NT2/D1 (cell line): Measurements from ENCODE around the gene FMNL2.

ENCODE experiments used
- SUZ12 ChIP-seq: IDR thresholded peaks from 2 replicates; pipeline ENCODE4 v1.6.1; 2011; ENCODE audit not compliant: insufficient read length, insufficient read depth; ENCODE audit errors: extremely low read depth
- YY1 ChIP-seq: IDR thresholded peaks from 2 replicates; pipeline ENCODE4 v1.6.1; 2011; ENCODE audit not compliant: insufficient read length, insufficient read depth
- ZNF274 ChIP-seq: IDR thresholded peaks from 2 replicates; pipeline ENCODE4 v1.6.1; 2011; ENCODE audit warnings: mild to moderate bottlenecking, low read depth, low read length

GRCh38 chr2:152336119-152336853 is 1.3 kb downstream of the FMNL2 start:
- no peak for TF ChIP-seq YY1
- no peak for TF ChIP-seq ZNF274
- TF ChIP-seq SUZ12 = no peak
